Uterus (tissue), 4 donors: ENCODE measurements around the gene PLCB2. TPM values are rescaled to one million over a fixed set of nuclear protein-coding genes. Genes with fewer than 3 reads are reported as not detected.
A peak's percentile ranks its signal among the peaks of the same experiment; 100 is the strongest.

Experiments
- DNase-seq, 2 donors: peaks; one replicate each; pipeline ENCODE4 v3.0.0-alpha.2; 2019 to 2020
- H3K27ac ChIP-seq, 2 donors: fragments of 200-600 bp; sonication (generic); 1 replicate in 1 of 2; 2 replicates in 1 of 2; pipeline ENCODE4 v1.5.1; 2016 to 2018
- H3K27me3 ChIP-seq, 2 donors: fragments of 200-600 bp; sonication (generic); one replicate each; pipeline ENCODE4 v1.5.1; 2018 to 2019; ENCODE audit warnings: control low read depth in 1 of 2
- H3K36me3 ChIP-seq, 2 donors: fragments of 200-600 bp; sonication (generic); one replicate each; pipeline ENCODE4 v1.5.1; 2019; ENCODE audit warnings: control low read depth in 1 of 2
- H3K4me1 ChIP-seq, 2 donors: fragments of 200-600 bp; sonication (generic); one replicate each; pipeline ENCODE4 v1.5.1; 2018 to 2019; ENCODE audit warnings: control low read depth in 1 of 2
- H3K4me3 ChIP-seq, 2 donors: fragments of 200-600 bp; sonication (generic); 1 replicate in 1 of 2; 2 replicates in 1 of 2; pipeline ENCODE4 v1.5.1; 2018 to 2019; ENCODE audit warnings: mild to moderate bottlenecking in 1 of 2
- H3K9me3 ChIP-seq, 2 donors: fragments of 200-600 bp; sonication (generic); one replicate each; pipeline ENCODE4 v1.5.1; 2019; ENCODE audit warnings: control low read depth in 1 of 2
- CTCF ChIP-seq, 4 experiments: fragments of 200-600 bp in 2 of 4; fragments of 450-650 bp in 2 of 4; sonication (generic) in 2 of 4; IDR thresholded peaks; one replicate each; pipeline ENCODE4 v1.5.1; 2016 to 2019; ENCODE audit warnings: antibody characterized with exemption in 4 of 4, mild to moderate bottlenecking in 2 of 4, moderate library complexity in 1 of 4
- POLR2A ChIP-seq, 2 donors: fragments of 450-650 bp; IDR thresholded peaks; one replicate each; pipeline ENCODE4 v1.6.1; 2016; ENCODE audit warnings: antibody characterized with exemption in 2 of 2, mild to moderate bottlenecking in 1 of 2, moderate library complexity in 1 of 2
- intact Hi-C: fragments of 100-400 bp; cut with DNase I; formaldehyde crosslinking; loops from one replicate; pipeline ENCODE4 v1.15.1; 2023; ENCODE audit warnings: low total_unique reads
- total RNA-seq, 4 donors: library from RNA; depleted of rRNA in 3 of 4; stranded (reverse); fragments of >200 nt in 3 of 4; gene quantifications; one replicate each; pipeline versions ENCODE4 v1.1.0 to v1.2.4, GENCODE V29; 2014 to 2023
- donor health status: DM: yes; HTN: yes; CAD: no.

Gene PLCB2
- total RNA-seq, 4 donors from 2014 or later = 3.5 to 19.0 (median 9.3) TPM

- peaks cover 0 to 10% of the 10 kb centered on the region in 2 donors for H3K4me1 ChIP-seq
- TF ChIP-seq POLR2A (IDR thresholded peaks at IDR 0.05) = no peak
- no peak for TF ChIP-seq CTCF (IDR thresholded peaks at IDR 0.05)
- intact Hi-C loops = no loop called here
- H3K9me3 ChIP-seq = no peaks in the 10 kb centered on the region
- DNase-seq = no peak
- peak overlapping the region; percentile 30 to 42 for H3K4me3 ChIP-seq
- H3K27ac ChIP-seq = no peak overlapping the region
- H3K27me3 ChIP-seq = no peaks in the 10 kb centered on the region
- H3K36me3 ChIP-seq = no peaks in the 10 kb centered on the region
These were observed 55.1 kb downstream of the PLCB2 start for GRCh38 chr15:40252438-40253166.

GRCh38 chr15:40252141-40252437 is 55.6 kb downstream of the PLCB2 start:
- Histone ChIP-seq H3K36me3 (no peaks in the 10 kb centered on the region), H3K27me3 (no peaks in the 10 kb centered on the region), H3K4me3 (peak overlapping the region in 1 of 2 donors; percentile 42), H3K27ac (no peak overlapping the region), H3K4me1 (peaks cover 0 to 10% of the 10 kb centered on the region in 2 donors), H3K9me3 (no peaks in the 10 kb centered on the region)
- TF ChIP-seq POLR2A (IDR thresholded peaks at IDR 0.05) (no peak), CTCF (IDR thresholded peaks at IDR 0.05) (no peak)
- intact Hi-C loops = no loop called here
- no peak for DNase-seq

- no peak for TF ChIP-seq POLR2A (IDR thresholded peaks at IDR 0.05)
- no peak for TF ChIP-seq CTCF (IDR thresholded peaks at IDR 0.05)
- intact Hi-C loops = no loop called here
- no peak overlapping the region for H3K27ac ChIP-seq
These were observed 56.1 kb downstream of the PLCB2 start for GRCh38 chr15:40251486-40252140.

GRCh38 chr15:40250771-40251483 is 56.8 kb downstream of the PLCB2 start:
- Histone ChIP-seq H3K9me3 (no peaks in the 10 kb centered on the region), H3K4me3 (no peak overlapping the region), H3K4me1 (peaks cover 0 to 10% of the 10 kb centered on the region in 2 donors), H3K27me3 (no peaks in the 10 kb centered on the region), H3K36me3 (no peaks in the 10 kb centered on the region), H3K27ac (no peak overlapping the region)
- intact Hi-C loops = no loop called here
- DNase-seq = no peak
- TF ChIP-seq POLR2A (IDR thresholded peaks at IDR 0.05) (no peak), CTCF (IDR thresholded peaks at IDR 0.05) (no peak)

More at GRCh38 chr15:40251486-40252140, 56.1 kb downstream of the PLCB2 start:
- Histone ChIP-seq H3K9me3 (no peaks in the 10 kb centered on the region), H3K4me1 (peaks cover 0 to 10% of the 10 kb centered on the region in 2 donors), H3K4me3 (no peak overlapping the region), H3K27me3 (no peaks in the 10 kb centered on the region), H3K36me3 (no peaks in the 10 kb centered on the region)
- DNase-seq = no peak

GRCh38 chr15:40250304-40250656 is 57.5 kb downstream of the PLCB2 start:
- Histone ChIP-seq H3K4me3 (no peak overlapping the region), H3K9me3 (no peaks in the 10 kb centered on the region), H3K27ac (no peak overlapping the region), H3K27me3 (no peaks in the 10 kb centered on the region), H3K36me3 (no peaks in the 10 kb centered on the region), H3K4me1 (peaks cover 0 to 10% of the 10 kb centered on the region in 2 donors)
- no peak for TF ChIP-seq CTCF (IDR thresholded peaks at IDR 0.05)
- TF ChIP-seq POLR2A (IDR thresholded peaks at IDR 0.05) = no peak
- DNase-seq = no peak
- intact Hi-C loops = no loop called here
